Measurements from ENCODE around the gene GAS7.

GAS7 gene

GRCh38 chr17:10200016-10200415 is 1.6 kb upstream of the GAS7 start:
- DNase-seq: no peak

- no peak for DNase-seq
Observed at GRCh38 chr17:10197721-10198508, 491 bp downstream of the GAS7 start.

- no peak for DNase-seq
Observed at GRCh38 chr17:10197362-10197720, 1.1 kb downstream of the GAS7 start.

- no peak for DNase-seq
Observed at GRCh38 chr17:10196941-10197340, 1.5 kb downstream of the GAS7 start.

- DNase-seq: no peak
Observed at GRCh38 chr17:10196384-10196895, 2.0 kb downstream of the GAS7 start.

GRCh38 chr17:10195090-10195805 is 3.2 kb downstream of the GAS7 start:
- no peak for DNase-seq

GRCh38 chr17:10193632-10194031 is 4.8 kb downstream of the GAS7 start:
- no peak for DNase-seq

- DNase-seq: no peak
Observed at GRCh38 chr17:10192972-10193371, 5.4 kb downstream of the GAS7 start.

- no peak for DNase-seq
Observed at GRCh38 chr17:10192461-10192860, 5.9 kb downstream of the GAS7 start.

- no peak for DNase-seq
Observed at GRCh38 chr17:10187456-10187855, 10.9 kb downstream of the GAS7 start.

- no peak for DNase-seq
Observed at GRCh38 chr17:10186771-10187410, 11.5 kb downstream of the GAS7 start.

GRCh38 chr17:10183931-10184930 is 14.2 kb downstream of the GAS7 start:
- no peak for DNase-seq

- no peak for DNase-seq
Observed at GRCh38 chr17:10182785-10183184, 15.6 kb downstream of the GAS7 start.

GRCh38 chr17:10178506-10178991 is 19.9 kb downstream of the GAS7 start:
- no peak for DNase-seq

- DNase-seq: no peak
Observed at GRCh38 chr17:10177913-10178505, 20.4 kb downstream of the GAS7 start.

- no peak for DNase-seq
Observed at GRCh38 chr17:10177131-10177912, 21.1 kb downstream of the GAS7 start.

- no peak for DNase-seq
Observed at GRCh38 chr17:10173913-10174312, 24.5 kb downstream of the GAS7 start.

- DNase-seq: no peak
Observed at GRCh38 chr17:10172778-10173177, 25.6 kb downstream of the GAS7 start.

GRCh38 chr17:10172241-10172741 is 26.1 kb downstream of the GAS7 start:
- peak; percentile 3 for DNase-seq

- peak; percentile 17 for DNase-seq
Observed at GRCh38 chr17:10171581-10171981, 26.8 kb downstream of the GAS7 start.

- DNase-seq: no peak
Observed at GRCh38 chr17:10171122-10171571, 27.3 kb downstream of the GAS7 start.
